Stimulated activated naive B cell treated with anti-CD40 and anti-IgM and Interleukin-4, amounts not matched to agents 10 μg/mL and 1 μg/mL and 100 μg/mL, for 72 hours (primary cell): ENCODE results near the gene ANKRD6.
A peak's percentile ranks its signal among the peaks of the same experiment; 100 is the strongest.
"Not testable (repeated sequence)": the region's sequence is repeated elsewhere in the genome, so short reads cannot be mapped to it uniquely, and the experiment has no call there.

Experiments
- ATAC-seq, 2 donors: fragments of 150-1000 bp; cut with Tn5 transposase; replicated peaks; 2 replicates each; pipeline ENCODE4 v1.10.0; 2021; ENCODE audit warnings: moderate library complexity in 1 of 2
- DNase-seq: peaks from one replicate; pipeline ENCODE4 v3.0.0; 2021
- H3K27ac Mint-ChIP-seq: one replicate; pipeline ENCODE4 v1.8.0; 2022; ENCODE audit warnings: mild to moderate bottlenecking, mixed read lengths
- H3K27me3 Mint-ChIP-seq, 2 donors: one replicate each; pipeline ENCODE4 v1.8.0; 2022; ENCODE audit warnings: mixed read lengths in 2 of 2
- H3K36me3 Mint-ChIP-seq, 2 donors: one replicate each; pipeline ENCODE4 v1.8.0; 2022; ENCODE audit warnings: mixed read lengths in 2 of 2, mild to moderate bottlenecking in 1 of 2
- H3K4me1 Mint-ChIP-seq, 2 donors: one replicate each; pipeline ENCODE4 v1.8.0; 2022; ENCODE audit warnings: mixed read lengths in 2 of 2, mild to moderate bottlenecking in 1 of 2
- H3K4me3 Mint-ChIP-seq, 2 donors: one replicate each; pipeline ENCODE4 v1.8.0; 2022; ENCODE audit warnings: mild to moderate bottlenecking in 2 of 2, mixed read lengths in 2 of 2, moderate library complexity in 1 of 2
- H3K9me3 Mint-ChIP-seq, 2 donors: one replicate each; pipeline ENCODE4 v1.8.0; 2022; ENCODE audit warnings: mixed read lengths in 2 of 2, mild to moderate bottlenecking in 1 of 2

The ANKRD6 gene

DNA sequence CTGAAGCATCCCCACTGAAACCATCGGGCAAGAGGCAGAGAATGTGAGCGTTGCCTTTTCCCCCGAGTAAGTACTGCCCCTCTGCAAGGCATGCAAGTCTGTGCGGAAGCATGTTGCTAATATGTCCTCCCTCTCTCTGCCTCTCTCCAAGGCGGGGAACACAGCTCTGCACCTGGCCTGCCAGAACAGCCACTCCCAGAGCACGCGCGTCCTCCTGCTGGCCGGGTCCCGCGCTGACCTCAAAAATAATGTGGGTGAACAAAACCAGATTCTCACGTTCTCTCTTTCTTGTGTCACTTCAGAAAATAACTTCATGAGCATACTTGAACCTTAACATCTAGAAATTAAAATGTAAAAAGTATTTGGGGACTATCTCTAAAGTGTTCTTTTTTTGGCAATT lies 179.2 kb downstream of the ANKRD6 start:
- Mint-ChIP-seq H3K27me3 (no peaks in the 10 kb centered on the region), H3K4me3 (no peak overlapping the region), H3K4me1 (peaks cover 0 to 6% of the 10 kb centered on the region in 2 donors), H3K9me3 (no peaks in the 10 kb centered on the region), H3K36me3 (peaks cover 0 to 3% of the 10 kb centered on the region in 2 donors), H3K27ac (no peak overlapping the region)
- no peak for ATAC-seq
- DNase-seq = no peak

DNA sequence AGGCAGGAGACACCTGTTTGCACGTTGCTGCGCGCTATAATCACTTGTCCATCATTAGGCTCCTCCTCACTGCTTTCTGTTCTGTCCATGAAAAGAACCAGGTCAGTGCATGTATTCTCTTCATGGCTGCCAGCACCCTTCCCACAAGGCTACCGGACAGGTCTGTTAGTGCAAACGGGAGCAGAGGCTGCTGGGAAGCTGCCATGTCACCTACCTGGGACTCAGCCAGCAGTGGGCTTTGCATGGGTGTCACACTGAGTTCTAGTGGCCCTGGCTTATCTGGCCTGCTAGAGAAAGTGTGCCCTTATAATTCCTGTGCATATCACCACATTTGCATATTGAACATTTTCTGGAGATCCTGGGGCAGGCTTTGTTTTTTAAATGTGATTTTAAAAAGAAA lies 180.8 kb downstream of the ANKRD6 start:
- DNase-seq = no peak
- Mint-ChIP-seq H3K4me1 (peaks cover 0 to 6% of the 10 kb centered on the region in 2 donors), H3K27me3 (no peaks in the 10 kb centered on the region), H3K36me3 (peaks cover 0 to 6% of the 10 kb centered on the region in 2 donors), H3K4me3 (no peak overlapping the region), H3K27ac (no peak overlapping the region), H3K9me3 (no peaks in the 10 kb centered on the region)
- ATAC-seq = no peak

DNA sequence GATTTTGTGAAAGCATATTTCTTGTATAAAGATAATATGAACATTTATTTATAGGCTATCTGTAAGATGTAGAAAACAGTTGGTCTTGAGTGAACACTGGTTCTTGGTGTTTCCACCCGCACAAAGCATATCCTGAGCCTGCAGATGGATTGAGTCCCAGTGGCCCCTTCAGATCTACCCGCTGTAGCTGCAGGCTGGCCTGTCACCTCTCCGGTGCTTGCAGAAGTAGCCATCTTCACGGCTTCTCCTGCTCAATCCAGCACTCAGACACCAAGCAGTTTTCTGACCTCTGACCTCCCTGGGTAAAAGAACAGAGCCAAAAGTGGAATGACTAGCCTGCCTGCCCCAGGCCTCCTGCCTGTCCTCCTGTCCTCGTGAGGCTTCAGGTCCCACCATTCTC lies 182.9 kb downstream of the ANKRD6 start:
- Mint-ChIP-seq H3K36me3 (peaks cover 3 to 9% of the 10 kb centered on the region in 2 donors), H3K9me3 (no peaks in the 10 kb centered on the region), H3K4me3 (no peak overlapping the region), H3K27ac (no peak overlapping the region), H3K27me3 (no peaks in the 10 kb centered on the region), H3K4me1 (no peaks in the 10 kb centered on the region)
- ATAC-seq (no peak), DNase-seq (no peak)

DNA sequence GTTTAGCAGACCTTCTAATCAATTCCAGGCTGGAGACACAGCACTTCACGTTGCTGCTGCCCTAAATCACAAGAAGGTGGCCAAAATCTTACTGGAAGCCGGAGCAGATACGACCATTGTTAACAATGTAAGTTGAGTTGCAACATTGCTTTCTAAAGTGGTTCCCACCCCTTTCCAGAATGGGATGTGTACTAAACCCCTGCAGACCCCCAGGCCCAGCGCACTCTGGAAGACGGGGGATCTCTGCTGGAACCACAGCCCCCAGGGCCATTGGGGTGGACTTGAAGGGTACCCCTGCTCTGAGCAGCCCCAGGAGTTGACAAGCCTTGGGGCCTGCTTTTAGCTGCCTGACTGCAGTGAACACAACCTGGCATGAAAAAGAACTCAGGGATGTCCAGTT lies 183.6 kb downstream of the ANKRD6 start:
- no peak for ATAC-seq
- H3K9me3 Mint-ChIP-seq = no peaks in the 10 kb centered on the region
- H3K27me3 Mint-ChIP-seq = no peaks in the 10 kb centered on the region
- DNase-seq = no peak
- H3K27ac Mint-ChIP-seq = no peak overlapping the region
- no peaks in the 10 kb centered on the region for H3K4me1 Mint-ChIP-seq
- peaks cover 3 to 9% of the 10 kb centered on the region in 2 donors for H3K36me3 Mint-ChIP-seq
- H3K4me3 Mint-ChIP-seq = no peak overlapping the region

DNA sequence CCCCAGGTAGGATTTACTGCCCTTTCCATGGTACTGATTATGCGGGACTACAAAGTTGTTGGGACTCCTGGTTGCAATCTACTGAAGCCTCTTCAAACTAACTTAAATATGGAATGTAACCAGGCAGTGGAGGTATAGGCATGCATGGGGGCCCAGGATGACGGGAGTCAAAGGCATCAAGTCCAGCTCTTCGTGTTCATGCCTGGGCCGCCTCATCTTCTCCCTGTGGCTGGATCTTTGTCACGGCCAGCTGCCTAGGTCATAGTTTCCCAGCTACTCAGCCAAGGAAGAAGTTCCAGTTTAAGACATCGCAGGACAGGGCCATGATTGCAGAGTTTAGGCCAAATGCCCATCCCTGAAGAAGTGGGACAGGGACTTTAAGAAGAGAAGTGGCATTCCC lies 185.1 kb downstream of the ANKRD6 start:
- DNase-seq (no peak), ATAC-seq (no peak)
- H3K27ac Mint-ChIP-seq = no peak overlapping the region
- H3K9me3 Mint-ChIP-seq = no peaks in the 10 kb centered on the region
- peaks cover 1 to 5% of the 10 kb centered on the region in 2 donors for H3K4me1 Mint-ChIP-seq
- H3K27me3 Mint-ChIP-seq = no peaks in the 10 kb centered on the region
- H3K36me3 Mint-ChIP-seq = peaks cover 3 to 13% of the 10 kb centered on the region in 2 donors
- no peak overlapping the region for H3K4me3 Mint-ChIP-seq

DNA sequence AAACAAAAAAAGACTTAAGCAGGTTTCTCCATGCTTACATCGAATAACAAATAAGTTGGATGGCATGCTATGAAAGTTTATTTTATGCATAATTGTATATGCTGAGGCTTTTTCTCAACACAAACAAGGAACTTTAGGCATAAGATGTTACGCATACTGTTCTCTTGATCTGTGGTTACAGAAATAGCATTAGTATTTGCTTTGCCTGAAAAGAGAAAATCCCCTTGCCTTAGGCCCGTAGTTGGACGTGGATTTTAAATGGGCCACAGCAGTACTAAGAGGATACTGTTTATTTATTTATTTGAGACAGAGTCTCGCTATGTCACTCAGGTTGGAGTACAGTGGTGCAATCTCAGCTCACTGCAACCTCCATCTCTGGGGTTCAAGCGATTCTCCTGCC lies 186.6 kb downstream of the ANKRD6 start:
- Mint-ChIP-seq H3K27me3 (no peaks in the 10 kb centered on the region), H3K36me3 (peaks cover 10 to 25% of the 10 kb centered on the region in 2 donors), H3K27ac (no peak overlapping the region), H3K9me3 (no peaks in the 10 kb centered on the region), H3K4me3 (no peak overlapping the region), H3K4me1 (peaks cover 3 to 5% of the 10 kb centered on the region in 2 donors)
- ATAC-seq = no peak
- no peak for DNase-seq

DNA sequence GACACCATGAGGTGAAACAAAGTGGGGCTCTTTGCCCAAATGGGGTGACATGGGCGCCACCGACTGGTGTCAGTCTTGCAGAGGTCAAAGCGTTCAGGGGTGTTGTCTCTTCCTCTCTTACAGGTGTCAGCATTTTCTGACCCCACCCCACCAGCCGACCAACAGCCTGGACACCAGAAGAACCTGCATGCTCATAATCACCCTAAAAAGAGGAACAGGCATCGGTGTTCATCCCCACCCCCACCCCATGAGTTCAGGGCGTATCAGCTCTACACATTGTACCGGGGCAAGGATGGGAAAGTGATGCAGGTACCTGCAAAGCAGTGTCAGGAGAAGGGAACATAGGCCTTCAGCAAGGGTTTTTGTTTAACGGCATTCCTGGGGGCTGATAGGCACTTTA lies 190.8 kb downstream of the ANKRD6 start:
- Mint-ChIP-seq H3K27ac (peak overlapping the region; percentile 54), H3K4me3 (no peak overlapping the region), H3K36me3 (peaks cover 19 to 29% of the 10 kb centered on the region in 2 donors), H3K27me3 (no peaks in the 10 kb centered on the region), H3K9me3 (no peaks in the 10 kb centered on the region), H3K4me1 (peaks cover 3 to 5% of the 10 kb centered on the region in 2 donors)
- ATAC-seq = no peak
- DNase-seq = no peak

DNA sequence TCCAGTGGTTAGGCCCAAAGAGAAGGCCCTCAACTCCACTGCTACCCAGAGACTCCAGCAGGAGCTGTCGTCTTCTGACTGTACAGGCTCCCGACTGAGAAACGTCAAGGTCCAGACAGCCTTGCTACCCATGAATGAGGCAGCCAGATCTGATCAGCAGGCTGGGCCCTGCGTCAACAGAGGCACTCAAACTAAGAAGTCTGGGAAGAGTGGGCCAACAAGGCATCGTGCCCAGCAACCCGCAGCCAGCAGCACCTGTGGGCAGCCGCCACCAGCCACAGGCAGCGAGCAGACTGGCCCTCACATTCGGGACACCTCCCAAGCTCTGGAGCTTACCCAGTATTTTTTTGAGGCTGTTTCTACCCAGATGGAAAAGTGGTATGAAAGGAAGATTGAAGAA lies 197.5 kb downstream of the ANKRD6 start:
- no peak overlapping the region for H3K4me3 Mint-ChIP-seq
- no peak overlapping the region for H3K27ac Mint-ChIP-seq
- no peaks in the 10 kb centered on the region for H3K27me3 Mint-ChIP-seq
- H3K4me1 Mint-ChIP-seq = peaks cover 0 to 2% of the 10 kb centered on the region in 2 donors
- DNase-seq (no peak), ATAC-seq (no peak)
- H3K36me3 Mint-ChIP-seq = peaks cover 24 to 43% of the 10 kb centered on the region in 2 donors
- H3K9me3 Mint-ChIP-seq = no peaks in the 10 kb centered on the region

DNA sequence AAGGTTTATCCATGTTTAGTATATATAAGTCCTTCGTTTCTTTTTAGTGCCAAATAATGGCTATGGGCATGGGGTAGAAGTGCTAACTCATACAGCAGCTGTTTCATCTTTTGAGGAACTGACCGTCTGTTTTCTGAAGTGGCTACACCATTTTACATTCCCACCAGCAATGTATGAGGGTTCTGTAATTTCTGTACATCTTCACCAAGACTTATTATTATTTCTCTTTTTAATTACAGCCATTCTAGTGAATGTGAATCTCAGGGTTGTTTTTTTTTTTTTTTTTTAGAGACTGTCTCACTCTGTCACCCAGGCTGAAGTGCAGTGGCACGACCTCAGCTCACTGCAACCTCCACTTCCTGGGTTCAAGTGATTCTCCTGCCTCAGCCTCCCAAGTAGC lies 203.5 kb downstream of the ANKRD6 start:
- H3K36me3 Mint-ChIP-seq = peaks cover 24 to 43% of the 10 kb centered on the region in 2 donors
- H3K27ac Mint-ChIP-seq, ATAC-seq, H3K4me3 Mint-ChIP-seq, H3K27me3 Mint-ChIP-seq, H3K9me3 Mint-ChIP-seq, DNase-seq: not testable (repeated sequence)
- peaks cover 13 to 19% of the 10 kb centered on the region in 2 donors for H3K4me1 Mint-ChIP-seq

DNA sequence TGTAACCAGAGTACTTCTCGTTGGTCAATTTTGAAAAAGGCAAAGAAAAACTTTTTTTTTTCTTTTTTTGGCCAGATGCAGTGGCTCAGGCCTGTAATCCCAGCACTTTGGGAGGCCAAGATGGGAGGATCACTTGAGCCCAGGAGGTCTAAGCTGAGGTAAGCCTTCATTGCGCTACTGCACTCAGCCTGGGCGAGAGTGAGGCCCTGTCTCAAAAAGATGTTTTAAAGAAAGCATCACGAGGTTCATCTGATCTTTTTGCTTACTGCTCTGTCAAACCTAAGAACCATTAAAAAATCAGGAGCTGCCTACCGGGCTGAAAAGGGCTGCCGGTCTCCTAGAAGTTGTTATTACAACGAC lies 205.0 kb downstream of the ANKRD6 start:
- Mint-ChIP-seq H3K36me3 (peaks cover 25 to 49% of the 10 kb centered on the region in 2 donors), H3K4me3 (peak overlapping the region; percentile 87 to 96), H3K4me1 (peaks cover 12 to 19% of the 10 kb centered on the region in 2 donors), H3K27me3 (no peaks in the 10 kb centered on the region), H3K27ac (peak overlapping the region; percentile 99), H3K9me3 (no peaks in the 10 kb centered on the region)
- peak; percentile 5 for ATAC-seq
- DNase-seq = peak; percentile 3

DNA sequence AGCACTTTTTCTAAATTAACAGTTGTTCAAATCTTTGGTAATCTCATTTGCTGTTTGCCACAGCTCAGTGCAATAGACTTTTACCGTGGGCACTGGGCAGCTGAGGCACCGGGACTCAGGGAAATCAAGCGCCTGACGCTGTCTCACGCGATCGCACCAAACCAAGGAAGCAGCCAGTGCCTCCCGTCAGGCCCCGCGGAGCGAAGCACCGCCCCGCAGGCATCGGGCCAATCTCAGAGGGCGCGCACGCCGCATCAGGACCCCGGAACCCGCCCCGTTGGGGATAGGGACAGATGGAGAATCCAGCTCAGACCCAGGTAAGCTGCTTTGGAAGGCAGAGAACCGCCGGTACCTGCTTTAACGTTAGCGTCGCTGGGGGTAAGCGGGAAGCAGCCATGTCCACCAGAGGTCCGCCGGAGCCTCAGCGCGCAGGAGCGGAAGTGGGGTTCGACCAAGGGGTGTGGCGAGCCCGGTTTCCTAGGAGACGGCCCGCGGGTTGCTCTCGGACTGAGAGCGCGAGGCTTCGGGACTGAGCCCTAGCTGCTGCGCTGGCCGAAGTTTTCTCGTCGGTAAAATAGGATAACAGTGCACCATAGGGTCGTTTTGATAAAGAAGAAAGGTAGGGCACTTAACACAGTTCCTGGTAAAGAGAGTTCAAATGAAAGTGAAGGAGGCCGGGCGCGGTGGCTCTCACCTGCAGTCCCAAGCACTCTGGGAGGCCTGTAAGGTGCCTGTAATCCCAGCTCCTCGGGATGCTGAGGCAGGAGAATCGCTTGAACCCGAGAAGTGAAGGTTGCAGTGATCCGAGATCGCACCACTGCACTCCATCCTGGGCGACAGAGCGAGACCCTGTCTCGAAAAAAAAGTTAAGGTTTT lies 205.6 kb downstream of the ANKRD6 start, which contains the start of gene LYRM2:
TSS of gene LYRM2 (minus strand) at position 428 of the 876 bp plus-strand sequence. CDS start at position 397, 31 bp downstream.
- DNase-seq (peak; percentile 92), ATAC-seq (peak; percentile 97)
- Mint-ChIP-seq H3K4me1 (peaks cover 11 to 19% of the 10 kb centered on the region in 2 donors), H3K9me3 (no peaks in the 10 kb centered on the region), H3K27ac (peak within 1 kb of the TSS; percentile 99), H3K36me3 (peaks cover 28 to 51% of the 10 kb centered on the region in 2 donors), H3K4me3 (peak within 1 kb of the TSS; percentile 87 to 96), H3K27me3 (no peaks in the 10 kb centered on the region)

DNA sequence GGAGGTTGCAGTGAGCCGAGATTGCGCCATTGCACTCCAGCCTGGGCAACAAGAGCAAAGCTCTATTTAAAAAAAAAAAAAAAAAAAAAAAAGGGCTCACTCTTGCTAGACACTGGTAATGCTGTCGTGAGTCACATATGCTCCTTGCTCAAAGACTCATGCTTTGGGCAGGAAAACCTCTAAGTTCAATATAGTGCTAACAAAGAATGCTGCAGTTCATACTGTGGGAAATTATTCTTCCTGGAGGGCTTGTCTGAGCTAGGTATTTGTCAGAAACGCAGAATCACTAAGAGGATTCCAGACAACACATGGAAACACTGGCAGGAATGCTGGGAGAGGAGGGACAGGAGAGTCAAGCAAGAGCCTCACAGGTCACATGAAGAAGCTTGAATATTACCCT lies 207.9 kb downstream of the ANKRD6 start:
- ATAC-seq (no peak), DNase-seq (no peak)
- Mint-ChIP-seq H3K27ac (no peak overlapping the region), H3K27me3 (no peaks in the 10 kb centered on the region), H3K9me3 (no peaks in the 10 kb centered on the region), H3K36me3 (peaks cover 31 to 52% of the 10 kb centered on the region in 2 donors), H3K4me3 (no peak overlapping the region), H3K4me1 (peaks cover 16 to 17% of the 10 kb centered on the region in 2 donors)

DNA sequence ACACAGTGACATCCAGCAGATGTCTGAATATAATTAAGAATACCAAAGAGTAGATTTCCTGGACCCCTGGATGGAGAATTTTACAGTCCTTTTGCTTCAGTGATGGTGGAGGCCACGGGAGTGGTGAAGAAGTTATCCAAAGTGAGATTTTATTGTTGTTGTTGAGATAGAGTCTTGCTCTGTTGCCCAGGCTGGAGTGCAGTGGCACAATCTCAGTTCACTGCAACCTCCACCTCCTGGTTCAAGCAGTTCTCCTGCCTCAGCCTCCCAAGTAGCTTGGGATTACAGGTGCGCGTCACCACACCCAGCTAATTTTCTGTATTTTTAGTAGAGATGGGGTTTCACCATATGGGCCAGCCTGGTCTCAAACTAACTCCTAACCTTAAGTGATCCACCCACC lies 208.6 kb downstream of the ANKRD6 start:
- not testable (repeated sequence) for DNase-seq, H3K27ac Mint-ChIP-seq, H3K27me3 Mint-ChIP-seq, H3K9me3 Mint-ChIP-seq, H3K4me3 Mint-ChIP-seq, ATAC-seq
- peaks cover 29 to 50% of the 10 kb centered on the region in 2 donors for H3K36me3 Mint-ChIP-seq
- peaks cover 13 to 15% of the 10 kb centered on the region in 2 donors for H3K4me1 Mint-ChIP-seq

DNA sequence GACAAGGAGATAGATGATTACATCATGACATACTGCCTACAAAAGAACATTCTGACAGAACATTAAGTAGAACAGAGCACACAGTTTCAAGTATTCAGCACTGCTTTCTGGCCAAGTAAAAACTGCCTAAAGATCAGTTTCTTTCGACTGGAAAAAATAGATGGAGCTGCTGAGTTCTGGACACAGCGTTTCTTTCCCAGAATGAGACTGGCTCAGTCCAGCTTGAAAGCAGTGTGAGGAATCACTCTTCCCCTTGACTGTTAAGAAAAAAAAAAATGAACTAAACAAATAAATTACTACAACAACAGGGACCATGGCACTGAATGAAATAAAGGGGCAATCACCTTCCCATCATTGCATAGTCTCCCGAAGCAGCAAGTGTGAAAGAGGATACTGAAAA lies 210.0 kb downstream of the ANKRD6 start:
- no peak for DNase-seq
- Mint-ChIP-seq H3K36me3 (peaks cover 35 to 56% of the 10 kb centered on the region in 2 donors), H3K4me1 (peaks cover 13 to 15% of the 10 kb centered on the region in 2 donors), H3K4me3 (no peak overlapping the region), H3K9me3 (no peaks in the 10 kb centered on the region), H3K27ac (no peak overlapping the region), H3K27me3 (no peaks in the 10 kb centered on the region)
- no peak for ATAC-seq

DNA sequence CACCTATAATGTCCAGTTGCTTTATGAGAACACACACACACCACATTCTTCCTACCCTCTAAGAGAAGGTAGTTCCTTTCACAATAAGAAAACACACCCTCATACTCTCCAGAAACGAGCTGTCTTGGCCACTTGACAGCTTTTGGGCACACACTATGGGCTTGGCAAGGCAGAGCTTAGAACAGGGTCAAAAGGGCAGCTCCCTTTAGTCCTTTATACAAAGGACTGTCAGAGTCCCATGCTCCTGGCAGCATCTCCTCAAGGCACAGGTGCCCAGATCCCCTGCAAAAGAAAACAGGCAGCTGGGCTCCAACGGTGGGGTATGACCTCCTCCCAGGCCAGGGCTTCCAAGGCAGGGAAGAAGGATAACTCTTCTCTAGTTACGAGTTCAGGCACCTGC lies 210.5 kb downstream of the ANKRD6 start:
- no peak for ATAC-seq
- no peak for DNase-seq
- peaks cover 13 to 15% of the 10 kb centered on the region in 2 donors for H3K4me1 Mint-ChIP-seq
- peaks cover 35 to 56% of the 10 kb centered on the region in 2 donors for H3K36me3 Mint-ChIP-seq
- no peaks in the 10 kb centered on the region for H3K27me3 Mint-ChIP-seq
- H3K9me3 Mint-ChIP-seq = no peaks in the 10 kb centered on the region
- H3K27ac Mint-ChIP-seq = no peak overlapping the region
- no peak overlapping the region for H3K4me3 Mint-ChIP-seq
